22Rv1 (cell line): Measurements from ENCODE around the gene MT1G.

Experiments
- H3K27ac ChIP-seq: fragments of 450-650 bp; 2 replicates; pipeline ENCODE4 v1.5.1; 2017
- ZFX ChIP-seq: fragments of 450-650 bp; IDR thresholded peaks from 2 replicates; pipeline ENCODE4 v1.6.1; 2017; ENCODE audit warnings: antibody characterized with exemption, borderline replicate concordance
- TF ChIP-seq, protein P1 (sequence below): fragments of 450-650 bp; IDR thresholded peaks from 2 replicates; pipeline ENCODE4 v1.5.1; 2017; ENCODE audit warnings: mild to moderate bottlenecking

The MT1G gene

DNA sequence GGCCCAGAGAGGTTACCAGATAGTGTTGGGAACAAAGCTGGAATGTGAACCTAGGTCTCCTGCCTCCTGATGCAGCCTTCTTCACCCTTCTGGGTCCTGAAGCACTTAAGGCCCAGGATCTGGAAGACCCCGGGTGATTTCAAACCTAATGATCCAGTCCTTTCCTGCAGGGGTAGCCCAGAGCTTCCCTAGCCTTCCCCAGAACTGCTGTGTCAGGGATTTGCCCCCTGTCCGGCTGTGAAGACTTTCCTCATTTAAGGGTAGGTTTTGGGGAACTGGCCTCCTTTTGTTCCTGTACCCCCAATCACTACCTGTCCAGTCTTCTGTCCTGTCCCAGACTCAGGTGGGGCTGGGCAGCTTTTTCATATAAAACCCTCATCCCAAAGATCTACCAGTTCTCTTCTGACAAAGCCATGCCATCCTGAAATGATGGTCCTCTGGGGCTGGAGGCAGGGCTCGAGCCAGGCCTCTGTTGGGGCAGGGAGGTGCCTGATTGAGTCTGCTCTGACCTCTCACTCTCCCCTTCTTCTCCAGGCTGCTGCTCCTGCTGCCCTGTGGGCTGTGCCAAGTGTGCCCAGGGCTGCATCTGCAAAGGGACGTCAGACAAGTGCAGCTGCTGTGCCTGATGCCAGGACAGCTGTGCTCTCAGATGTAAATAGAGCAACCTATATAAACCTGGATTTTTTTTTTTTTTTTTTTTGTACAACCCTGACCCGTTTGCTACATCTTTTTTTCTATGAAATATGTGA lies 15.7 kb upstream of the MT1G start:
- no peak for TF ChIP-seq ZFX
- TF ChIP-seq, protein P1, sequence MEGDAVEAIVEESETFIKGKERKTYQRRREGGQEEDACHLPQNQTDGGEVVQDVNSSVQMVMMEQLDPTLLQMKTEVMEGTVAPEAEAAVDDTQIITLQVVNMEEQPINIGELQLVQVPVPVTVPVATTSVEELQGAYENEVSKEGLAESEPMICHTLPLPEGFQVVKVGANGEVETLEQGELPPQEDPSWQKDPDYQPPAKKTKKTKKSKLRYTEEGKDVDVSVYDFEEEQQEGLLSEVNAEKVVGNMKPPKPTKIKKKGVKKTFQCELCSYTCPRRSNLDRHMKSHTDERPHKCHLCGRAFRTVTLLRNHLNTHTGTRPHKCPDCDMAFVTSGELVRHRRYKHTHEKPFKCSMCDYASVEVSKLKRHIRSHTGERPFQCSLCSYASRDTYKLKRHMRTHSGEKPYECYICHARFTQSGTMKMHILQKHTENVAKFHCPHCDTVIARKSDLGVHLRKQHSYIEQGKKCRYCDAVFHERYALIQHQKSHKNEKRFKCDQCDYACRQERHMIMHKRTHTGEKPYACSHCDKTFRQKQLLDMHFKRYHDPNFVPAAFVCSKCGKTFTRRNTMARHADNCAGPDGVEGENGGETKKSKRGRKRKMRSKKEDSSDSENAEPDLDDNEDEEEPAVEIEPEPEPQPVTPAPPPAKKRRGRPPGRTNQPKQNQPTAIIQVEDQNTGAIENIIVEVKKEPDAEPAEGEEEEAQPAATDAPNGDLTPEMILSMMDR: no peak
- no peak overlapping the region for H3K27ac ChIP-seq

DNA sequence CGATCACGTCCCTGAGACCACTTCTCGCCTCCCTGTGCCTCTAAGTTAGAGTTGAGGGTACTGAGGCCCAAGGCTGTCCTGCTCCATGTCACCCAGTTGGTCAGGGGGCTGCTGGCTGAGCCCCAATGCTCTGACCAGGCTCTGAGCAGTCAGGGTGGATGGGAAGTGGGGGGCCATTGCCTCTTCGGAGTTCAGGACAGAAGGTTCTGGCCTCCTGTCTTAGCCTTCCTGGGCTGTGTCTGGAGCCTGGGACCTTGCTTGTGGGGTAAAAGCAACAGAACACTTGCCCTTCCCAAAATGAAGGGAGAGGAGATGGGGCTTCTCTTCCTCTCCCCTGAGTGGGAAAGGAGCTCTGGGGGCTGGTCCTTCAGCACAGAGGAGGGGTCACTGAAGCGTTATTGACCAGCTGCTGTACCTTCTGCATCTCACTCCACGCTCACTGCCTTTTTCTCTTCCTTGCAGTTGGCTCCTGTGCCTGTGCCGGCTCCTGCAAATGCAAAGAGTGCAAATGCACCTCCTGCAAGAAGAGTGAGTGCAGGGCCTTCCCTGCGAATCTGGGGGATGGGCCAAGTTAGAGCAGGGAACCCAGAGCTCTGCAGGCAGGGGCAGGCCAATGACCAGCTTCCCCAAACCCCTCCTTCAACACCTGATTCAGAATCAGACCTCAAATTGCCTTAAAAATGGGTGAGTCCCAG lies 15.0 kb upstream of the MT1G start:
- H3K27ac ChIP-seq: peak overlapping the region; percentile 53

DNA sequence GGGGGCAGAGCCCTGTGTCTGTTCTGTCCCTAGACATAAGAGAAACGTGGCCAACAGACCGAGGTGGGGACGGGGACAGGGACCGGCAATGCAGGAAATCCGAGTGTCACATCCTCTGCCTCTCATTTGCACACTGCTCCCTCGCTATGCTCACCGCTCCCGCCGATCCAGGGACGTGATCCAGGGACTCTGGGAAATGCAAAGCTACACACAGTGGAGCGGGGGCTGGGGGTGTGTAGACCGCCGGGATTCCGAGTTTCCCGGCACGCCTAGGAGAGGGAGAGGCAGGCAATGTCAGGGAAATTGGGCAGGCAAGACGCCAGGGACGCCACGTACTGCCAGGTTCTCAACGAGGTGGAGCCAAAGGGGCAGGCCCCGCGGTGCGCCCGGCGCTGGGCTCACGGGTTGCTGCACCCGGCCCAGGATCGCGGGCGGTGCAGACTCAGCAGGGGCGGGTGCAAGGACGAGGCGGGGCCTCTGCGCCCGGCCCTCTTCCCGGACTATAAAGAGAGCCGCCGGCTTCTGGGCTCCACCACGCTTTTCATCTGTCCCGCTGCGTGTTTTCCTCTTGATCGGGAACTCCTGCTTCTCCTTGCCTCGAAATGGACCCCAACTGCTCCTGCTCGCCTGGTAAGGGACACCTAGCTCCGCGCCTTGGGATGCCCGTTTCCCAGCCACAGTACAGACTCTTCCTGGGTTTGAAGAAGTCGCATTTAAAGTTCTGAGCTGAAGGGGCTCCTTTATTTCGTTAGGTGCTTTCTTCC lies 14.3 kb upstream of the MT1G start, which contains the start of gene MT1X:
Gene MT1X, plus strand, starts transcription at position 532 of the 764 bp plus-strand sequence. Its CDS starts 71 bp downstream, at position 603.
- no peak for TF ChIP-seq ZFX
- TF ChIP-seq, protein P1: no peak; the same call in 1 of the 2 replicates
- H3K27ac ChIP-seq: peak within 1 kb of the TSS; percentile 53

More for the DNA sequence above, 15.0 kb upstream of the MT1G start:
- no peak for TF ChIP-seq ZFX
- TF ChIP-seq, protein P1: no peak

DNA sequence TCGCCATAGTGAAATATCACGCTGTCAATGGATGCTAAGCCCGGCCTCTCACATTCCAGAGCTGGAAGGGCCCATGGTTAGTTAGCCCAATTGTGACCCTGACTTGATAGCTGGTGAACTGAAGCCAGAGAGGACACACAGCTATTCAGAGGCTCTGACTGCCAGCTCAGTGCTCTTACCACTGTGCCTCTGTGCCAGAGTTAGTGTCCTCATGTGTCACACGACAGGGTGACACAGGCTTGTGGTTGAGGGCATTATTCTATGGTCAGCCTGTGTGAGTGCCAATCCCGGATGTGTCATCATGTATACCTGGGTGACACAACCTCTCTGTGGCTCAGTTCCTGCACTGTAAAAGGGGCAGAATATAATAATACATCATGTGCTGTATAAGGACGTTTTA lies 12.0 kb upstream of the MT1G start:
- no peak overlapping the region for H3K27ac ChIP-seq
- no peak for TF ChIP-seq ZFX
- TF ChIP-seq, protein P1: no peak

DNA sequence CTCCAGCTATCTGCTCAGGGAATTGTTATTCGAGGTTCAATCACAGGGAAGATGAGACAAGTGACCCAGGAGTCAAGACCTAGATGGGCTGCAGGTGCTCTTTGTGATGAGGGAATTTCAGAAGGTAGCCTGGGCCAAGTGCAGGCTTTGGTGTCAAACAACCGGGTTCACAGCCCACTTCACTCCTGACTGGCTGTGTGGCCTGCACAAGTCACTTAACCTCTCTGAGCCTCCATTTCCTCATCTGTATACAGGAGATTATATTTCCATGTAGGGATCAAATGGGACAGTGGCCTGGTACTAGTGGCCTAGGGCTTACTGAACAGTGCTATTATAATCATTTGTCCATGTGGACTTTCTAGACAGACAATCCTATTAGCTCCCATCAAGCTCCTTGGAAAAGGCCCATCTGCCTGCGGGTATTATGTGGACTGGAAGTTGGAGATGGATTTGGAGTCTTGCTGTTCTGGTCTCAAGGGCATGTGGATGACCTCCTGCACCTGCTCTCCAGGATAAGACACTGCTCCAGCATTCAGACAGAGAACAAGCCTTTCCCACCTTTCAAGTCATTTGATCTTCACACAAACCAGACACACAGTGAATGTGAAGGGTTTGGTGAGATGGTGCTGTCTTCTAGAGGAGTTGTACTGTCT lies 11.3 kb upstream of the MT1G start:
- TF ChIP-seq, protein P1: no peak
- TF ChIP-seq ZFX: no peak
- no peak overlapping the region for H3K27ac ChIP-seq

DNA sequence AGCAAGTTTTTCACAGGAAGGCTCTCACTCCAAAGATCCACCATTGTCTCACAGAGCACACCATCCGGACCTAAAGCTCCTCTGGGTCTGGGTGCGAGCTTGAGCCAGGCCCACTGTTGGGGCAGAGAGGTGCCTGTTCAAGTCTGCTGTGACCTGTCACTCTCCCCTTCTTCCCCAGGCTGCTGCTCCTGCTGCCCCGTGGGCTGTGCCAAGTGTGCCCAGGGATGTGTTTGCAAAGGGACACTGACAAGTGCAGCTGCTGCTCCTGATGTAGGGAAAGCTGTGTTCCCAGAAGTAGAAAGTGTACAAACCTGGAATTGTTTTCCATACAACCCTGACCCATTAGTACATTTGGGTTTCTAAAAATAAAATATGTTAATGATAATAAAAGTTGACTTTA lies 9.6 kb upstream of the MT1G start:
- no peak overlapping the region for H3K27ac ChIP-seq
- TF ChIP-seq, protein P1: no peak
- no peak for TF ChIP-seq ZFX
